IMR-90 (cell line): ENCODE measurements around the gene MAGI1.

Experiments used
- CEBPB ChIP-seq: IDR thresholded peaks from 2 replicates; pipeline ENCODE4 v1.6.1; 2012; ENCODE audit warnings: low read depth, low read length, improper control_type of control experiment
- CHD1 ChIP-seq: IDR thresholded peaks from 2 replicates; pipeline ENCODE4 v1.6.1; 2012; ENCODE audit warnings: low read depth, low read length, improper control_type of control experiment
- FOS ChIP-seq: fragments of 150-350 bp; IDR thresholded peaks from 2 replicates; pipeline ENCODE4 v1.6.1; 2016; ENCODE audit warnings: low read depth, low read length
- MAFK ChIP-seq: IDR thresholded peaks from 2 replicates; pipeline ENCODE4 v1.6.1; 2012; ENCODE audit warnings: low read depth, low read length, improper control_type of control experiment
- MAZ ChIP-seq: IDR thresholded peaks from 2 replicates; pipeline ENCODE4 v1.6.1; 2012; ENCODE audit warnings: low read depth, mild to moderate bottlenecking, low read length, improper control_type of control experiment, moderate library complexity, borderline replicate concordance
- MXI1 ChIP-seq: IDR thresholded peaks from 2 replicates; pipeline ENCODE4 v1.6.1; 2012; ENCODE audit warnings: low read depth, mild to moderate bottlenecking, low read length, moderate library complexity, borderline replicate concordance
- POLR2A ChIP-seq: IDR thresholded peaks from 2 replicates; pipeline ENCODE4 v1.6.1; 2012; ENCODE audit warnings: mild to moderate bottlenecking, low read depth, low read length
- RAD21 ChIP-seq: IDR thresholded peaks from 2 replicates; pipeline ENCODE4 v1.6.1; 2012; ENCODE audit warnings: low read length, improper control_type of control experiment
- RCOR1 ChIP-seq: IDR thresholded peaks from 2 replicates; pipeline ENCODE4 v1.6.1; 2012; ENCODE audit warnings: mild to moderate bottlenecking, low read length, improper control_type of control experiment; ENCODE audit not compliant: insufficient replicate concordance
- RFX5 ChIP-seq: IDR thresholded peaks from 2 replicates; pipeline ENCODE4 v1.8.0; 2012; ENCODE audit warnings: low read depth, mild to moderate bottlenecking, low read length, moderate library complexity
- SMC3 ChIP-seq: fragments of 150-350 bp; IDR thresholded peaks from 2 replicates; pipeline ENCODE4 v1.6.1; 2016; ENCODE audit warnings: low read depth, mild to moderate bottlenecking, antibody characterized with exemption, low read length, moderate library complexity
- TF ChIP-seq, protein P1 (sequence below): conservative IDR thresholded peaks from 2 replicates; pipeline ENCODE4 v1.5.1; 2012; ENCODE audit warnings: mild to moderate bottlenecking, low read depth, low read length, improper control_type of control experiment
- TF ChIP-seq, protein P2 (sequence below): fragments of 150-350 bp; IDR thresholded peaks from 2 replicates; pipeline ENCODE4 v1.6.1; 2017; ENCODE audit warnings: mild to moderate bottlenecking, antibody characterized with exemption, low read length, low read depth

DNA sequence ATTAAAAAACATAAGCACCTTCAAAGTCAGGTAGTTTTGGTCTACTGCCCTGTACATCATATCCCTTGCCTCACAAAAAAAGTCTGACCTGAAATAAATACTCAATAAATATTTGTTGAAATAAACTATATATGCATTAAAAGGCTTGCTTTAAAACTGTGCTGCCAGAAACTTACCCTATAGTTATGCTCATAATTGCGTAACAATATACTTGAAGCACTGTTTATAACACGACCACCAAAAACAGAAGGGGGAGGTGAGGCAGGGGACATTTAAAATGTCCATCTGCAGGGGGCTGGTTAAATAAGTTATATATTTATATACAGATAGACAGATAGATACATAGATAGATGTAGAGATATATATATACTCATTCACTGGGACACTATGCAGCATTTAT lies 549.5 kb downstream of the MAGI1 start:
- no peak for TF ChIP-seq RFX5
- TF ChIP-seq, protein P1, sequence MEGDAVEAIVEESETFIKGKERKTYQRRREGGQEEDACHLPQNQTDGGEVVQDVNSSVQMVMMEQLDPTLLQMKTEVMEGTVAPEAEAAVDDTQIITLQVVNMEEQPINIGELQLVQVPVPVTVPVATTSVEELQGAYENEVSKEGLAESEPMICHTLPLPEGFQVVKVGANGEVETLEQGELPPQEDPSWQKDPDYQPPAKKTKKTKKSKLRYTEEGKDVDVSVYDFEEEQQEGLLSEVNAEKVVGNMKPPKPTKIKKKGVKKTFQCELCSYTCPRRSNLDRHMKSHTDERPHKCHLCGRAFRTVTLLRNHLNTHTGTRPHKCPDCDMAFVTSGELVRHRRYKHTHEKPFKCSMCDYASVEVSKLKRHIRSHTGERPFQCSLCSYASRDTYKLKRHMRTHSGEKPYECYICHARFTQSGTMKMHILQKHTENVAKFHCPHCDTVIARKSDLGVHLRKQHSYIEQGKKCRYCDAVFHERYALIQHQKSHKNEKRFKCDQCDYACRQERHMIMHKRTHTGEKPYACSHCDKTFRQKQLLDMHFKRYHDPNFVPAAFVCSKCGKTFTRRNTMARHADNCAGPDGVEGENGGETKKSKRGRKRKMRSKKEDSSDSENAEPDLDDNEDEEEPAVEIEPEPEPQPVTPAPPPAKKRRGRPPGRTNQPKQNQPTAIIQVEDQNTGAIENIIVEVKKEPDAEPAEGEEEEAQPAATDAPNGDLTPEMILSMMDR = no peak
- TF ChIP-seq CEBPB = peak; percentile 77
- TF ChIP-seq, protein P2, sequence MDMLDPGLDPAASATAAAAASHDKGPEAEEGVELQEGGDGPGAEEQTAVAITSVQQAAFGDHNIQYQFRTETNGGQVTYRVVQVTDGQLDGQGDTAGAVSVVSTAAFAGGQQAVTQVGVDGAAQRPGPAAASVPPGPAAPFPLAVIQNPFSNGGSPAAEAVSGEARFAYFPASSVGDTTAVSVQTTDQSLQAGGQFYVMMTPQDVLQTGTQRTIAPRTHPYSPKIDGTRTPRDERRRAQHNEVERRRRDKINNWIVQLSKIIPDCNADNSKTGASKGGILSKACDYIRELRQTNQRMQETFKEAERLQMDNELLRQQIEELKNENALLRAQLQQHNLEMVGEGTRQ = no peak
- no peak for TF ChIP-seq FOS
- no peak for TF ChIP-seq MAFK
- TF ChIP-seq POLR2A = no peak
- TF ChIP-seq SMC3 = no peak
- no peak for TF ChIP-seq MXI1
- no peak for TF ChIP-seq RCOR1
- no peak for TF ChIP-seq RAD21
- TF ChIP-seq CHD1 = no peak
- TF ChIP-seq MAZ = no peak
